ENCODE results near the gene PAK1.

Gene PAK1

GRCh38 chr11:77502346-77502905 lies 28.5 kb upstream of the PAK1 start:
- no peak for TF ChIP-seq ZBTB7A (IDR thresholded peaks at IDR 0.05; ENCODE audit: low read depth)
- no peak for TF ChIP-seq RAD21 (IDR thresholded peaks at IDR 0.05; ENCODE audit: low read depth)

- TF ChIP-seq EP300 (IDR thresholded peaks at IDR 0.05; ENCODE audit: borderline replicate concordance): no peak
- TF ChIP-seq USF1 (IDR thresholded peaks at IDR 0.05): no peak
- no peak for TF ChIP-seq CREB1 (IDR thresholded peaks at IDR 0.05; ENCODE audit: low read depth)
- no peak for TF ChIP-seq TAF1 (IDR thresholded peaks at IDR 0.05; ENCODE audit: low read depth)
- no peak for TF ChIP-seq YY1 (IDR thresholded peaks at IDR 0.05; ENCODE audit: low read depth)
- TF ChIP-seq TCF12 (IDR thresholded peaks at IDR 0.05; ENCODE audit: low read depth): no peak
- TF ChIP-seq ZBTB7A (IDR thresholded peaks at IDR 0.05; ENCODE audit: low read depth): no peak
- TF ChIP-seq FOXM1 (IDR thresholded peaks at IDR 0.05; ENCODE audit: borderline replicate concordance, low read depth): no peak
- TF ChIP-seq TEAD4 (IDR thresholded peaks at IDR 0.05): no peak
- no peak for TF ChIP-seq EGR1 (IDR thresholded peaks at IDR 0.05)
- TF ChIP-seq MAX (IDR thresholded peaks at IDR 0.05): no peak
- TF ChIP-seq CEBPB (IDR thresholded peaks at IDR 0.05): no peak
- TF ChIP-seq NFIC (IDR thresholded peaks at IDR 0.05): no peak
- no peak for TF ChIP-seq REST (IDR thresholded peaks at IDR 0.05; ENCODE audit: low read depth)
- no peak for TF ChIP-seq RAD21 (IDR thresholded peaks at IDR 0.05; ENCODE audit: low read depth)
These were observed 27.9 kb upstream of the PAK1 start for GRCh38 chr11:77501758-77502157.

- TF ChIP-seq CREB1 (IDR thresholded peaks at IDR 0.05; ENCODE audit: low read depth) (no peak), TAF1 (IDR thresholded peaks at IDR 0.05; ENCODE audit: low read depth) (no peak), USF1 (IDR thresholded peaks at IDR 0.05) (no peak), ZBTB7A (IDR thresholded peaks at IDR 0.05; ENCODE audit: low read depth) (no peak), YY1 (IDR thresholded peaks at IDR 0.05; ENCODE audit: low read depth) (no peak), TCF12 (IDR thresholded peaks at IDR 0.05; ENCODE audit: low read depth) (no peak), FOXM1 (IDR thresholded peaks at IDR 0.05; ENCODE audit: borderline replicate concordance, low read depth) (no peak), EGR1 (IDR thresholded peaks at IDR 0.05) (no peak), REST (IDR thresholded peaks at IDR 0.05; ENCODE audit: low read depth) (no peak), TEAD4 (IDR thresholded peaks at IDR 0.05) (no peak), RAD21 (IDR thresholded peaks at IDR 0.05; ENCODE audit: low read depth) (no peak), EP300 (IDR thresholded peaks at IDR 0.05; ENCODE audit: borderline replicate concordance) (no peak), NFIC (IDR thresholded peaks at IDR 0.05) (no peak), MAX (IDR thresholded peaks at IDR 0.05) (no peak), CEBPB (IDR thresholded peaks at IDR 0.05) (no peak)
These were observed 23.5 kb upstream of the PAK1 start for GRCh38 chr11:77497368-77497767.

GRCh38 chr11:77495526-77495925 lies 21.6 kb upstream of the PAK1 start:
- TF ChIP-seq TCF12 (IDR thresholded peaks at IDR 0.05; ENCODE audit: low read depth) (no peak), EGR1 (IDR thresholded peaks at IDR 0.05) (no peak), REST (IDR thresholded peaks at IDR 0.05; ENCODE audit: low read depth) (no peak), TAF1 (IDR thresholded peaks at IDR 0.05; ENCODE audit: low read depth) (no peak), CREB1 (IDR thresholded peaks at IDR 0.05; ENCODE audit: low read depth) (no peak)

GRCh38 chr11:77487790-77488189 lies 13.9 kb upstream of the PAK1 start:
- no peak for TF ChIP-seq EGR1 (IDR thresholded peaks at IDR 0.05)
- TF ChIP-seq YY1 (IDR thresholded peaks at IDR 0.05; ENCODE audit: low read depth): no peak
- TF ChIP-seq REST (IDR thresholded peaks at IDR 0.05; ENCODE audit: low read depth): no peak
- no peak for TF ChIP-seq NFIC (IDR thresholded peaks at IDR 0.05)
- TF ChIP-seq CEBPB (IDR thresholded peaks at IDR 0.05): no peak
- no peak for TF ChIP-seq ZBTB7A (IDR thresholded peaks at IDR 0.05; ENCODE audit: low read depth)
- TF ChIP-seq TAF1 (IDR thresholded peaks at IDR 0.05; ENCODE audit: low read depth): no peak
- no peak for TF ChIP-seq TCF12 (IDR thresholded peaks at IDR 0.05; ENCODE audit: low read depth)
